HG03521 (cell line): ENCODE data around the gene RBM38.

Experiments
- ATAC-seq: cut with Tn5 transposase; IDR thresholded peaks from one replicate; pipeline ENCODE4 v1.9.1; 2021; ENCODE audit warnings: mild to moderate bottlenecking, moderate library complexity; ENCODE audit not compliant: unreplicated experiment

The RBM38 gene

DNA sequence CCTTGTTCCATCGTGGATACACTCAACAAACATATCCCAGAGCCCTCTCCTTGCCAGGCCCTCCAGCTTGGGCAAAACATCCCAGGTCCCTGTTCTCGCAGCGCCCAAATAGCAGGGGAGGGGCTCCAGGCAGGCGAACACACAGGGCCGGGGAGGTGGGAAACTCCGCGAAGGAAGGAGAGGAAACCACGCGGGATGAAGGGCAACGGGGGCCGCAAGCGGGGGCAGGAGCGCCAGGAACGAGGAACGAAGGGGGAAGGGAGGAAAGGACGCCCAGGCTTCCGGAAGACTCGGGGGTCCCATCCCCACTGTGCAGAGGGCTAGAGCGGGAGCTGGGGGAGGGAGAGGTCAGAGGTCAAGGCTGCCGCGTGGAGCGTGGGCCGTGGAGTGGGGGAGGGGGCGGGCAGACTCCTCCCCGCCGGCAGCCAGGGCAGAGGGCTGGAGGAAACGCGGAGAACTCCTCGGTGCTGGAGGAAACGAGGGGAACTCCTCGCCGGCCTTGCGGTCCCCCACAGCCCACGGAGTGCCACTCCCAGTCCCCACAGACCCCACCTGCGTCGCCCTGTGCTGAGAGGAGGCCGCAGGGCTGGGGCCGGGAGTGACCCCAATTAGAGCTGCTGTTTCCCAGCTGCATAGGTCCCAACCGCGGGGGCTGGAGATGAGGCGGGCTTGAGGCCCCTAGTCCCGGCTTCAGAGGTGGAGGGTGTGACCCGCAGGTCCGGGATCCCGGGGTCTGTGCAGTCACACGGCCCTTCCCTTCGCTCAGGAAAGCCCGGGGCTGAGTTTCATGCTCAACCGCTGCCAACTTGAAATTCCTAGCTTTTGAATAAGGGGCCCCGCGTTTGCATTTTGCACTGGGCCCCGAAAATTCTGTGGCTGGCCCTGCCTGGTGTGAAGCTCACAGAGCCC is 1.2 kb upstream of the RBM38 start:
- ATAC-seq, result no peak

DNA sequence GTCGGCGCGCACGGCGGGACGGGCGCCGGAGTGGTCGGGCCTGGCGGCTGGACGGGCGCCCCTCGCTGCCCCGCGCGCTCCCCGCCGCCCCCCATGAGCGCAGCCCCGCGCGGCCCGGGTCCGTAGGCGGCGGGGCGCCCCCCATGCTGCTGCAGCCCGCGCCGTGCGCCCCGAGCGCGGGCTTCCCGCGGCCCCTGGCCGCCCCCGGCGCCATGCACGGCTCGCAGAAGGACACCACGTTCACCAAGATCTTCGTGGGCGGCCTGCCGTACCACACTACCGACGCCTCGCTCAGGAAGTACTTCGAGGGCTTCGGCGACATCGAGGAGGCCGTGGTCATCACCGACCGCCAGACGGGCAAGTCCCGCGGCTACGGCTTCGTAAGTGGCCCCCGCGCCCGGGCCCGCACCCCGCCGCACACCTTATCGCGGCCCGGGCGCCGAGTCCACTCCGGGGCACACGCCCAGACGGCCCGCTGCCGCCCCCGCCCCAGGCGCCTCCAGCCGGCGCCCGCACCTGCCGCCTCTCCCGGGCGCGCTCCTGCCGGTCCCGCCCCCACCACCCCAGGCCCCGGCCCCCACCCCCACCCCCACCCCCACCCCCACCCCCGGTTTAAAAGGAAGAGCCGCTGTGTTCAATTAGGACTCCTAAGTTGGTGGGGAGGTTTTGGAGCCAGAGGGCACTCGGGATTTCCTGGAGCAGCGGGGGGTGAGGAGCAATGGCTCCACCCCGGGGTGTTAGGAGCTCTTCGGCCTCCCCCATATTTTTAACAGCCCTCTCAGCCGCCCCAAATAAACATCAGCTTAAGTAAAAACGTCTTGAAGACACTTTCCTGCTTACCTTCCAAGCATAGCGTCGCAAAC is 474 bp downstream of the RBM38 start:
- peak; percentile 2 for ATAC-seq

DNA sequence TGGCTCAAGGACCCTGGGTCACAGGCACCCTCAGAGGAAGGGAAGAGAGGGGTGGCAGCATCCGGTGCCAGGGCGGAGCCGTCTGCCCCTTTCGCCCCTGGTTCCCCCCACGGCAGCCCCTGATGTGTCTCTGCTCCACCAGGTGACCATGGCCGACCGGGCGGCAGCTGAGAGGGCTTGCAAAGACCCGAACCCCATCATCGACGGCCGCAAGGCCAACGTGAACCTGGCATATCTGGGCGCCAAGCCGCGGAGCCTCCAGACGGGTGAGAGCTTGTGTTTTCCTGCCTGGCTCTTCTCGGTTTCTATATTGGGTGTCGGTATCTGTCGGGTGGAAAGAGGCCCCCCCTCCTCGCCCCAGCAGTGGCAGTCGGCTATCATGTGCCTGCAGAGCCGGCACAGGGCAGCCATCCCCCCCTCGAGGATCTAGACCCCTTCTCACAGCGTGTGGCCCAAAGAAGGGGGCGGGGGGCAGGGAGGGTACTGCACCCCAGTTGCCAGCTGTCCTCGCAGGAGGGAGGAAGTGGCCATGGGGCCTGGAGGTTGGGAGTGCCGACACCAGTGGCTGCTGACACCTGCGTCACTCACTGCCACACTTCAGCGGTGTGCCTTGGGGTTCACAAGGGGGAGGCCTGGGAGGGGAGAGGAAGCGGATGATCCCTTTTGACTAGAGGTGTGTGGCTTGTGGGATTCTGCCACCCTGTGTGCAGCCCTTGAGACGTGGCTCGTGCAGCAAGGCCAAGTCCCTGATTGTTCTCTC is 1.5 kb downstream of the RBM38 start:
- ATAC-seq, result no peak

DNA sequence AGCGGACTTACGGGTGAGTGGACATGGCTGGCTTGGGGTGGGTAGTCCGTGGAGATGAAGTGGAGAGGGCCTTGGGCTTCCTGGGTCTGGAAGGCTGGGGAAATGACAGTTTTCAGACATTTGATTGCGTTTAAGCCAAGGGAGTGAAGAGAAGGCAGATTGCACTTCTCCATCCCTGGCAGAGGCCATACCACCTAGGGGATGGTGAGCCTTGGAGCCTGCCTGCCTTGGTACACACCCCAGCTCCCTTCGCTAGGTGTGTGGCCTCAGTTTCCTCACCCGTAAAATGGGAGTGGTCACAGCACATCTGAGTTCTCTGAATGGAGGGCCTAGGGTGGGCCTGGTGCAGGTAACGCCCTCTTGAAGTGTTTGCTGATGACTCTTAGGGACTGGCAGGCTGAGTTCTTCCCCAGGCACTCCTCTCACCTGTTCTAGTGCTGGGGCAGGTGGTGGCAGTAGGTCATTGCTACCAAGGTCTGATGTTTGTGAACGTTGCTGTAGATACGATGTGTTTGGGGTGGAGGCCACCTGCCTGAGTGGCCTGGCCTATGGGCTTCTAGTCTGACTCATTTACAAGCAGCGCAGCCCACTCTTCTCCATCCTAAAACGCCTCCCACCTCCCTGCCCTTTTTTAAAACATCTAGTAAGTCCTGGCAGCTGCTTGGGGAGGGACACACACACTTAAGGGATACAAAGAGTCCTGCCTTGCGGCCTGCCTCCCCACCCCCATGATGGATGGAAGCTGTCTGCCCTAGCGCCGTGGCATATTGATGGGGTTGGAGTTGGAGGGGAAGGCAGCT is 2.3 kb downstream of the RBM38 start:
- ATAC-seq, result no peak

DNA sequence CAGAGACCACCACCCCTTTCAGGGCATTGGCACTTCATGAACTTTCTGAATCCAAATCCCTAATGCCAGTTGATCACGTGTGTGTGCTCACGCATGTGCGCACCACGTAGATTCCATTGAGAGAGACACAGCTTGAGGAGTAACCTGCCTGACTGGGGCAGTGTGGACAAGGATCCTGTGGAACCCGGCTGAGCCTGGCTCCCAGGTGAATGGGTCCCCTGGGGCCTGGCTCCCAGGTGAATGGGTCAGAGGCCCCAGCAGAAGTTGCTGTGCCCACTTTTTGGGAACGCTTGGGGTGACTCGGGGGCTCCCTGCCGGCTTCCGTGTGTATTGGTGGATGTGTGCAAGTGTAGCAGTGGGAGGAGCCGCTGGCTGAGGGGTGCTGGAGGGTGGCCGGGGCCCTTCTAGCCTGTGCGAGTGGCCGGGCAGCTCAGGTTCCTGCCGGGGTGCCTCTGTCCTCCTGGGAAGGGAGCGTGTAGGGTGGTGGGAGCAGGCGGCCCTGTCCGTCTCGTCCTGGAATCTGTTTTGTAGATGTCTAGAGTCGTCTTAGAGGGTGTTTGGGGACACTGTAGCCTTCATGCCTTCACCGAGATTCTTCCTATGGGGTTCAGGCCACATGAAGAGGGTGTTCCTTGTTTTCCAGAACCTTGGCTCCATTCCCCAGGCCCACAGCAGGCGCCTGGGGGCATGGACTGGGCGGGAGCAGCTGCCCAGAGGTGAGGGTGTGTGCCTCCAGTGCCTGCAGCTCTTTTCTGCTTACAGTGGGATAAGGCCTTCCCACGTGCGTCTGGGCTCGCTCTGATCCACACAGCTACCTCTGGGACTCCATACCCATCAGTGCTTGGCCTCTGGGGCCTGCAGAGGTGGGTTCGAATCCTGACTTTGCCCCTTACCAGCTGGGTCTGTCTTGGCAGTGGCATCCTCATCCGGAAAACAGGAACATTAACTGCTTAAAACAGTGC is 3.2 kb downstream of the RBM38 start:
- ATAC-seq, result no peak

DNA sequence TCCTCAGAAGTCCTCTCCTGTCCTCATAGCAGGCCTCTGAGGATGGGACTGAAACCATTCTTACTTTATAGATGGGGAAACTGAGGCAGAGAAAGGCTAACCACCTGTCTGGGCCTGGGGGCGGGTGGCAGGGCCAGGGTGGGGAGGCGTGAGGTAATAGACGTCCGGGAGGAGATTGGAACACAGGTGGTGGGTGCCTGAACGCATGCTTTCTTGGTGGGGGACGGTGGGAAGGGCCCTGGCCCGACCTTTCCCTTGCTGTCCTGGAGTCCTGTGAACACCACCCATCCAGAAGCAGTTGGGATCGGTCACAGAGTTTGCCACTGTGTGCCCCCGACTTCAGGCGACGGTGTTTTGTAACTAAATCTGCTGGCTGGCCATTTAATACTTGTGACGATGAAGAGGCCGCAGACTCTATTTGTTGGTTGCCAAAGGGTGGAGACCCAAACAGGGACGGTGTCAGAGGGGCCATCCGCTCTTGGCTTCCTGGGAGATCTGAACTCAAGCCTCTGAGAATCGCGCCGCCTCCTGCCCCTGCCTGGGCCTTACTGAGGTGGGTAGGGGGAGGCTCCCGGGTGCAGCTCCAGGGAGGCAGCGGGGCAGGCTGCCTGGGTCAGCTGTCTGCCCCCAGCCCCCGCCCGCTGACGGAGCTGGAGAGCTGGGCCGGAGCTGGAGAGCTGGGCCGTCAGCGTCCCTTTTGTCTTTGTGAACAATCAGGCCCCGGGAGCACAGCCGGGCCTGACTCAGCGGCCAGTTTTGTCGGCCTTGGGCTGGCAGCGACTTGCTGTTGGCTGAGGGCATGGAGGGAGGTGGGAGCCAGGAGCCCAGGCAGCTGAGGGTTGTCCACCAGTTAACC is 4.1 kb downstream of the RBM38 start:
- ATAC-seq, result no peak

DNA sequence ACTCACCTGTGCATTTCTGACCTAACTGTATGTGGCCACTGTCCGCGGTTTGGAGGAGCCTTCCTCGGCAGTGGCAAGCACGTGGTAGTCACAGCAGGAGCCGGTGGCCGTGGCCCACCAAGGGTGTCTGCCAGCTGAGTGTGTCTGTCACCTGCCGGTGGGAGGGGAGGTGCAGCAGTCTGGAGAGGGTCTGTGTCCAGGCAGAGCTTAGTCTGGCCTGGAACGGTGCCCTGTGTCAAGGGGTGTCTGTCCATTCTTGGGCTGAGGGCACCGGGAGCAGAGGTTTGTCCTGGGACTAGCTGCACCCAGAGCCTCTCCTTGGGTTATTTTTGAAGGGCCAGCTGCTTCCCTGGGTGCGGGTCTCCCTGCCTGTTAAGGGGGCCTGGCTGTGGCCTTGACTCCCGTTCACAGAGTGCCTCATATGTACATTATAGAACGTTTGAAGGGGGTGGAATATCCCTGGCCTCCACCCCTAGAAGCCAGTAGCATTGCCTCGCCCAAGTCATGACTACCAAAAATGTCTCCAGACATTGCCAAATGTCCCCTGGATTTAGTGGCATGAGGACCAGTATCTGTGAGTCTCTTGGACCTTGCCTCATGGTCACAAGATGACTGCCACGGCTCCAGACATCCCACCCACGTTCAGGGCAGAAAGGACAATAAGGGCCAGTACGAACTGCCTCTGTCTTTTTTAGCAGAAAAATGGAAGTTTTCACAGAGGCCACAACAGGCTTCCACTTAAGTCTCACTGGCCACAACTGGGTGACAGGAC is 5.2 kb downstream of the RBM38 start:
- no peak for ATAC-seq

DNA sequence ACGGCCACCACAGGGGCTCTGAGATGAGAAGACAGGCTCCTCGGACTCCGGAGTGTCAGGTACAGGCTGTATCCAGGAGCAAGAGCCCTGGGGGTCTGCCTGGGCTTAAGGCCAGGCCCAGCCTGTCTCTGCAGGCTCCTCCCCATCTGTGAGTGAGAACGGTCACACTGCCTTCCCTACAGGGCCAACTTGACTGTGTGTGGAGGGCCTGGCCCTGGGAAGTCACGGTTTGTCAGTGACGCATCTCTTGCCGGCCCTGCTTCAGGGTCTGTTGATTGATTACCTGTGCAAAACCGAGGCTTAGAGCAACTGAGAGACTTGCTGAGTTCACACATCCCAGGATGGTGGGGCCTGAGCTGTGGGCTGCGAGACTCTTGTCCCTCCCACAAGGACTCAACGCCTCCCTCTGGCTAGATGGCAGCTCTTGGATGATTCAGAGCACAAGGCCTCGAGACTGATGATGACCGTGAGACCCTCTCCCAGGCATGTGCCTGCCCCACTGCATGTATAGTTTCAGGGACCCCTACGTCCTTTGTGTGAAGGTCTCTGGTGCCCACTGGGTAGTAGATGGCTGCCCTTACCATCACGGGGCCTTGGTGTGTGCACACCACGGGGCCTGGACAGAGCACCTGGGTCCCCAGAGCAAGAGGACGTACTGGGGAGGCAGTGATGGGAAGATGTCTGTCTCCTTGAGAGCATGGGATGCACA is 5.9 kb downstream of the RBM38 start:
- ATAC-seq, result no peak

DNA sequence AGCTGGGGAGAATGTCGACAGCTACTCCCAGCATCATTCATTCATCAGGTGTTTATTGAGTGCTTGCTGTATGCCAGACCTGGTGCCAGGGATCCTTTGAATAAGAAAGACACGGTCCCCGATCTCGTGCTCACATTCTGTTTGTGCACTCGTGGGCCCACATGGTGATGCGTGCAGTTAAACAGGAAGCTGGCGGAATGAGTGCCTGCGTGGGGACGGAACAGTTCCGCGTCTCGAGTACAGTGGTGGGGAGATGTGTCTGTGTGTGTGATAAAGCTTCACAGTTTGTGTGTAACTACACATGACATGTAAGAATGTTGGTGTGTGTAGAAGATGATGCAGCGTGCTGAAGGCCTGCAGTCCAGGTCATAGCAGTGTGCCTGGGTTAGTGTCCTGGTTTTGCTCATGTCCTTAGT is 6.5 kb downstream of the RBM38 start:
- peak; percentile 3 for ATAC-seq

DNA sequence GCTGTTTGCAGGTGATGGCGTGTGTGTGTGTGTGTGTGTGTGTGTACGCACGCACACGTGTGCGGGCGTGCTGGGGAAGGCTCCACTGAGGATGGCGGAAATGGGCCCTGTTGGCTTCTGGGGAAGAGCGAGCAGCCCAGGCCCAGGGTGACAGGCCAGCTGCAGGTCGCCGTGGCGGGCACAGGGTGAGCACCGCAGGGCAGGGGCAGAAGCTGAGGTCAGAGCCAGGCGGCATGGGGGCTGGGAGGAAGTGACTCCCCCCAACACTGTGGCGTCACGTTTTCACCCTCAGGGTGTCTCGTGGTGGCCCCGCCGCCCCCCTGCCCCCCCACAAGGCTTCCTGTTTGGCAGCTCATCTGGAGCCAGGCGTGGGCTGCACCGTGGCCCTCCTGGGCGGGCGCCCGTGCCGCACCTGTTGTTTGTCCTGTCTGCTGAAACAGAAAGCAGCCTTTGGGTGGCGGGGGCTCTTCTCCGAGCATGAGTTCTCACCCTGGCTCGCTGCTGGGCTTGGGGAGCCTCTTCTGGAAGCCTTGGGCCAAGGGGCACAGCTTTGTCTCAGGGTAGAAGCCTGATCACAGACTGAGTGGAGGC is 7.1 kb downstream of the RBM38 start:
- peak; percentile 52 for ATAC-seq

DNA sequence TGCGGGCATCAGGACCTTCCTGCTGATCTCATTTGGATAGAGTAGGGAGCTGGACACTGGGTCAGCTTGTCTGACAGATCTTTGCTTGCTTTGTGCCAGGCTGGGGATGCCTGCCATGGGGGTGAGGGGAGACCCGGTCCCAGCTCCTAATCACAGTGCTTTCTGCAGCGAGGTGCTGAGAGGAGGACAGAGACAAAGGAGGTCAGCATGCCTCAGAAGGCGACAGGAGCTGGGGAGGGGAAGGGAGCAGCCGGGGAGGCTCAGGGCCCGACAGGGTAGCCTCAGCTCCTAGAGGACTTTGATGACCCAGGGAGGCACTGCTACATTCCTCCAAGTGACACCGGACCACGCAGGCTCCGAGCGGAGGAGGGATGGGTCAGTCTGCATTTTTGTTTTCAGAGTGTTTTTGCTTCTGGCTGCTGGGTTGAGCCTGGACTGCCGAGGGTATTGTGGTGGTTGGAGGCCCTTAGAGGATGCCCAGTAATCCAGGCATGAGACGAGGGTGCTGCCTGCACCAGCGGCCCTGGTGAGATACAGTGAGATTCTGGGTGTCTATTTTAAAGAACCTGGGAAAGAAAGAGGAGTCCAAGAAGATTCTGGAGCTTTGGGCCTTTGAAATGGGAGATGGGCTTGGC is 7.8 kb downstream of the RBM38 start:
- no peak for ATAC-seq

DNA sequence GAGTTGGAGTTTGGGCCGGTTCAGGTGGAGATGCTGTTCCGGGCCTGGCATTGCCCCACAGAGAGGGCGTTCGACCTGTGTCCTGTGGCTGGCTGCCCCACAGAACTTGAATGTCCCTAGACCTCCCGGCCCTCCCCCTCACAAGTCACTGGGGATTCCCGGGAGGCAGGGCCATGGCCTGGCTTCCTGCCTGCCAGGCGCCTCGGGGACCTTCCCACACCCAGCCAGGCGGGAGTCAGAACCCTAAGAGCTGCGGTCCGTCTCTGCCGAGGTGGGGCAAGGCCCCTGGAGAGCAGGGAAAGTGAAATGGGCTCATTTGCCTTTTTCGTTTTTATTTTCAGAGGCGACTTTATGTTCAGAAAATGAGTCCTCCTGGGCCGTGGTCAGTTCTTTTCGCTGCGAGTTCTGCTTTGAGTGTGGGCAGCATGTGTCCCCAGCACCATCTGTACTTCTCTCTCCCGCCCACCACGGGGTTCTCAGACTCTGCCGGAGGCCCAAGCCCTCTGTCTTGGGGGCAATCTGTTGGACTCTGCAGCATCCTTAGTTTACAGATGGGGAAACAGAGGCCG is 8.5 kb downstream of the RBM38 start:
- peak; percentile 25 for ATAC-seq

DNA sequence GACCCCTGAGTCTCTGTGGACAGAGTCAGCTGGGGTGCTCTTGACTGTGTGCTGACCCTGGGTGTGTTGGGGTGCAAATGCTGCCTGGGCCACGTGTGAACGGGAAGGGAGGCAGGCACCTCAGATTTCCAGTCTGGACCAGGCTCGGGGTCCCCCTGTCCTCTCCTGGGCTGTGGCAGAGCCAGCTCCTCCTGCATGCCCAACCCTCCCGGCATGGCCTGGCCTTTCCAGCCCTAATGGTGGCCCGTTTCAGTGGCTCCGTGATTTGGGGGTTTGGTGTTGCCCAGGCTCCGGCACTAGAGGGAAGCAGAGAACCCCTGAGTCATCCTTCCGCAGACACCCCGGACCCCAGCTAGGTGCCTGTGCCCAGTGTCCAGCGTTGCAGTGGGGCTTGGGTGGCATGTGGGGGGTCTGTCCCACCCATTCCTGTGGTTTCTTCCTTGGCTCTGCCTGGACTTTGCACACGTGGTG is 9.1 kb downstream of the RBM38 start:
- ATAC-seq, result no peak

DNA sequence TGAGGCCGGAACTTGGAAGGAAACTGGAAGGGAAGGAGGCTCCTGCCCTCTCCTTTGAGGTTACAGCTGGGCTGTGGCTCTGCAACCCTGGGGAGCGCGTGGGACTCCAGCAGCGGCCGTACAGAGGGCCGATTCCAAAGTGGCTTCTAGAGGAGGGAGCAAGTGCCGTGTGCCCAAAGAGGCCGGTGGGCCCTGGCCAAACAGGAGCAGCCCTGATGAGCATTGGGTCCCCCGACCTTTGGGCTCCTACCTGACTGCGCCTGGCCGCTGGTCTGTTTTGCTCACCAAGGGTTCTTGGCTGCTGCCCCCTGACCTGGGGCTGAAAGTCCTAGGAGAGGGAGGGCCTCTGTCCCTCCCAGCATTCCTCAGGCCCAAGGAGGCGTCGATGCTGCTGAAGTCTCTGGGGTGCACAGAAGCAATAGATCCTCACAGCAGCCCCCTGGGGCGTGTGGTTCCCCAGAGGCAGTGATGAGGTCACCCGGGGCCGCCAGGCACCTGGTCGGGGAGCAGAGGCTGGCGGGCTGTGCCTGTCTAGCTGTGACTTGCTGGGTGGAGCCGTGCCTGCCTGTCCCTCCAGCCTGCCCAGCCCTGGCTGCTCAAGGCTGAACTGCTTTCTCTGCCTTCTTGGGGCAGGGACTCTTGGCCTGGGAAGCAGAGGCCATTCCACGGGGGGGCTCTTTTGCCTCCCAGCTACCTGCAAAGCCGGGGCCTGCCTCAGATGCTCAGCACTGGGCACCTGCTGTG is 9.8 kb downstream of the RBM38 start:
- ATAC-seq, result no peak

DNA sequence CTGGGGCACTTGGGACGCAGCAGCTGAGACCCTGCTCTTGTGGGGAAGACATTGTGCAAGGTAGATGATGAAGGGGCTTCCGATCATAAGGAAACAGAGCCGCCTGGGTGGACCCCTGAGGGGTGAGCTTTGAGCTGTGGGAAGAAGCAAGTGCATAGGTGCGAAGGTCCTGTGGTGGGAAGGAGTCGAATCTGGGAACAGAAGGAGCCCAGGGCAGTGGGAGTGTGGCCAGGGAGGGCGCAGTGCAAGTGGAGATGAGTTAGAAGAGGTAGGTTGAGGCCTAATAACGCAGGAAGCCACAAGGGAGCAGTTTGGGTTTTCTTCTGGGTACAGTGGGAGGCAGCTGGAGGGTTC is 10.3 kb downstream of the RBM38 start:
- ATAC-seq, result no peak
